Activated CD8-positive, alpha-beta T cell treated with anti-CD3 and anti-CD28 coated beads for 36 hours (primary cell): ENCODE data around the gene AGAP1. TPM values are rescaled to one million over a fixed set of nuclear protein-coding genes. Genes with fewer than 3 reads are reported as not detected.

Experiments
- ATAC-seq: fragments of 200-7000 bp; cut with Tn5 transposase; one replicate; pipeline ENCODE4 v1.10.0; 2021; ENCODE audit warnings: mild to moderate bottlenecking, moderate library complexity
- CTCF ChIA-PET: fragments of 350-600 bp; sonication (Branson Sonifier 250); formaldehyde crosslinking; loops from one replicate; lab custom pipeline; 2021; ENCODE audit warnings: antibody characterized with exemption; lab: Charles Lee
- POLR2A ChIA-PET: fragments of 350-600 bp; sonication (Branson Sonifier 250); formaldehyde crosslinking; loops from one replicate; lab custom pipeline; 2021; ENCODE audit warnings: antibody characterized with exemption; lab: Charles Lee
- DNase-seq: peaks from one replicate; pipeline ENCODE4 v3.0.0-alpha.2; 2020
- H3K27ac Mint-ChIP-seq: one replicate; pipeline ENCODE4 v1.8.0; 2021; ENCODE audit warnings: mild to moderate bottlenecking, mixed read lengths
- H3K27me3 Mint-ChIP-seq: one replicate; pipeline ENCODE4 v1.8.0; 2021; ENCODE audit warnings: mixed read lengths
- H3K36me3 Mint-ChIP-seq: one replicate; pipeline ENCODE4 v1.8.0; 2021; ENCODE audit warnings: low read depth, mixed read lengths
- H3K4me1 Mint-ChIP-seq: one replicate; pipeline ENCODE4 v1.8.0; 2021; ENCODE audit warnings: low read depth, mixed read lengths
- H3K4me3 Mint-ChIP-seq: one replicate; pipeline ENCODE4 v1.8.0; 2021; ENCODE audit warnings: mild to moderate bottlenecking, moderate library complexity, mixed read lengths
- H3K9me3 Mint-ChIP-seq: one replicate; pipeline ENCODE4 v1.8.0; 2021; ENCODE audit warnings: mixed read lengths
- CTCF ChIP-seq: fragments of 200-600 bp; IDR thresholded peaks from one replicate; pipeline ENCODE4 v1.8.0; 2022; ENCODE audit warnings: antibody characterized with exemption, mild to moderate bottlenecking
- intact Hi-C: fragments of 100-400 bp; cut with micrococcal nuclease; formaldehyde crosslinking; loops from one replicate; pipeline ENCODE4 v1.10.0; 2022
- total RNA-seq, 2 experiments: library from RNA; stranded (reverse); gene quantifications; one replicate each; pipeline ENCODE4 v1.2.3, GENCODE V29; 2021

AGAP1 gene
- total RNA-seq, 2 experiments from 2014 or later, result 2.5 to 2.9 TPM

GRCh38 chr2:235647264-235647663, 153.4 kb downstream of the AGAP1 start:
- Mint-ChIP-seq H3K36me3 (no peaks in the 10 kb centered on the region), H3K9me3 (no peaks in the 10 kb centered on the region), H3K27me3 (peaks cover 2% of the 10 kb centered on the region), H3K4me3 (no peak overlapping the region), H3K27ac (no peak overlapping the region), H3K4me1 (no peaks in the 10 kb centered on the region)
- TF ChIP-seq CTCF, result no peak
- POLR2A ChIA-PET, result no interaction called here
- ATAC-seq, result no peak
- CTCF ChIA-PET, result interaction anchor here (1.1 kb wide), 1 partner anchor 8 kb away, joined by 3 read pairs; no protein-coding TSS in a partner anchor
- no peak for DNase-seq
- intact Hi-C loops, result no loop called here

- intact Hi-C loops, result no loop called here
- H3K4me1 Mint-ChIP-seq, result no peaks in the 10 kb centered on the region
- H3K27me3 Mint-ChIP-seq, result no peaks in the 10 kb centered on the region
- H3K27ac Mint-ChIP-seq, result no peak overlapping the region
- no peak overlapping the region for H3K4me3 Mint-ChIP-seq
- no peak for ATAC-seq
- no peaks in the 10 kb centered on the region for H3K36me3 Mint-ChIP-seq
- TF ChIP-seq CTCF, result no peak
- ChIA-PET CTCF (interaction anchor here (1.1 kb wide), 1 partner anchor 9 kb away, joined by 3 read pairs; no protein-coding TSS in a partner anchor), POLR2A (no interaction called here)
- no peak for DNase-seq
- H3K9me3 Mint-ChIP-seq, result no peaks in the 10 kb centered on the region
Observed at GRCh38 chr2:235647877-235648276, 154.0 kb downstream of the AGAP1 start.

- no peak for TF ChIP-seq CTCF
- CTCF ChIA-PET, result no interaction called here
- H3K27ac Mint-ChIP-seq, result no peak overlapping the region
Observed at GRCh38 chr2:235649418-235649817, 155.6 kb downstream of the AGAP1 start.

GRCh38 chr2:235651643-235652042, 157.8 kb downstream of the AGAP1 start:
- DNase-seq (no peak), ATAC-seq (no peak)
- CTCF ChIA-PET, result no interaction called here
- peaks cover 8% of the 10 kb centered on the region for H3K27me3 Mint-ChIP-seq
- H3K27ac Mint-ChIP-seq, result no peak overlapping the region
- no peaks in the 10 kb centered on the region for H3K36me3 Mint-ChIP-seq
- intact Hi-C loops, result no loop called here
- no peaks in the 10 kb centered on the region for H3K9me3 Mint-ChIP-seq
- POLR2A ChIA-PET, result no interaction called here
- H3K4me3 Mint-ChIP-seq, result no peak overlapping the region
- H3K4me1 Mint-ChIP-seq, result no peaks in the 10 kb centered on the region
- TF ChIP-seq CTCF, result no peak

More at GRCh38 chr2:235649418-235649817, 155.6 kb downstream of the AGAP1 start:
- DNase-seq (no peak), ATAC-seq (no peak)
- H3K4me1 Mint-ChIP-seq, result no peaks in the 10 kb centered on the region
- no peak overlapping the region for H3K4me3 Mint-ChIP-seq
- intact Hi-C loops, result no loop called here
- no peaks in the 10 kb centered on the region for H3K9me3 Mint-ChIP-seq
- H3K36me3 Mint-ChIP-seq, result no peaks in the 10 kb centered on the region
- POLR2A ChIA-PET, result no interaction called here
- H3K27me3 Mint-ChIP-seq, result peaks cover 1% of the 10 kb centered on the region

GRCh38 chr2:235654103-235654813, 160.4 kb downstream of the AGAP1 start:
- DNase-seq (no peak), ATAC-seq (no peak)
- POLR2A ChIA-PET, result no interaction called here
- intact Hi-C loops, result no loop called here
- H3K36me3 Mint-ChIP-seq, result no peaks in the 10 kb centered on the region
- H3K27ac Mint-ChIP-seq, result no peak overlapping the region
- H3K9me3 Mint-ChIP-seq, result no peaks in the 10 kb centered on the region
- no peak for TF ChIP-seq CTCF
- H3K4me1 Mint-ChIP-seq, result no peaks in the 10 kb centered on the region
- H3K4me3 Mint-ChIP-seq, result no peak overlapping the region
- CTCF ChIA-PET, result no interaction called here
- peaks cover 21% of the 10 kb centered on the region for H3K27me3 Mint-ChIP-seq
